Left lung (tissue), 10 donors: Measurements from ENCODE around the gene GUK1. TPM values are rescaled to one million over a fixed set of nuclear protein-coding genes. Genes with fewer than 3 reads are reported as not detected.

Experiments used
- ATAC-seq: fragments of 200-7000 bp; cut with Tn5 transposase; one replicate; pipeline ENCODE4 v1.9.1; 2020; ENCODE audit warnings: moderate library complexity
- DNase-seq, 4 donors: peaks; one replicate each; pipeline ENCODE4 v3.0.0-alpha.2; 2013 to 2020
- H3K27ac ChIP-seq, 2 donors: fragments of 200-600 bp; sonication (generic) in 1 of 2; one replicate each; pipeline versions ENCODE4 v1.5.0 to v1.8.0; 2020 to 2021
- H3K27me3 ChIP-seq, 2 donors: fragments of 200-600 bp; sonication (generic) in 1 of 2; one replicate each; pipeline versions ENCODE4 v1.5.0 to v1.8.0; 2020 to 2021
- H3K36me3 ChIP-seq, 2 donors: fragments of 200-600 bp; sonication (generic) in 1 of 2; one replicate each; pipeline versions ENCODE4 v1.5.0 to v1.8.0; 2020 to 2021
- H3K4me1 ChIP-seq, 2 donors: fragments of 200-600 bp; one replicate each; pipeline ENCODE4 v1.8.0; 2021
- H3K4me3 ChIP-seq, 2 donors: fragments of 200-600 bp; sonication (generic) in 1 of 2; one replicate each; pipeline versions ENCODE4 v1.5.0 to v1.8.0; 2020 to 2021; ENCODE audit warnings: mild to moderate bottlenecking in 1 of 2
- H3K9me3 ChIP-seq, 2 donors: fragments of 200-600 bp; sonication (generic) in 1 of 2; one replicate each; pipeline versions ENCODE4 v1.5.0 to v1.8.0; 2020 to 2021
- intact Hi-C, 2 donors: fragments of 100-400 bp; cut with DNase I; formaldehyde crosslinking; loops; one replicate each; pipeline versions ENCODE4 v1.11.2 to v1.14.2; 2022
- polyA plus RNA-seq, 6 donors: library from polyadenylated mRNA; unstranded; fragments of 120-200 nt; gene quantifications; one replicate each; pipeline ENCODE4 v1.2.1, GENCODE V29; 2013; ENCODE audit not compliant: insufficient read length in 6 of 6
- total RNA-seq, 2 donors: library from RNA; stranded (reverse); fragmentation: NEBNext Ultra II Directional; extraction: Animal tissue kit (Norgen Biotek cat#: 25700); gene quantifications; one replicate each; pipeline ENCODE4 v1.2.1, GENCODE V29; 2021
- TF ChIP-seq, protein P1 (sequence below), 2 donors: fragments of 200-600 bp; sonication (generic) in 1 of 2; IDR thresholded peaks; one replicate each; pipeline versions ENCODE4 v1.5.0 to v1.8.0; 2021; ENCODE audit warnings: antibody characterized with exemption in 2 of 2
- donor health status: DM: no; HTN: yes; CAD: no.
- donor health status: DM: no; HTN: no; CAD: no.

Gene GUK1
- total and polyA plus RNA-seq, 8 donors = 112 to 221 (median 153) TPM

GRCh38 chr1:228143480-228144192 is 3.6 kb downstream of the GUK1 start:
- DNase-seq (peak in 1 of 4 donors; percentile 39), ATAC-seq (no peak)
- H3K9me3 ChIP-seq = no peaks in the 10 kb centered on the region
- H3K27ac ChIP-seq = no peak overlapping the region
- TF ChIP-seq, protein P1, sequence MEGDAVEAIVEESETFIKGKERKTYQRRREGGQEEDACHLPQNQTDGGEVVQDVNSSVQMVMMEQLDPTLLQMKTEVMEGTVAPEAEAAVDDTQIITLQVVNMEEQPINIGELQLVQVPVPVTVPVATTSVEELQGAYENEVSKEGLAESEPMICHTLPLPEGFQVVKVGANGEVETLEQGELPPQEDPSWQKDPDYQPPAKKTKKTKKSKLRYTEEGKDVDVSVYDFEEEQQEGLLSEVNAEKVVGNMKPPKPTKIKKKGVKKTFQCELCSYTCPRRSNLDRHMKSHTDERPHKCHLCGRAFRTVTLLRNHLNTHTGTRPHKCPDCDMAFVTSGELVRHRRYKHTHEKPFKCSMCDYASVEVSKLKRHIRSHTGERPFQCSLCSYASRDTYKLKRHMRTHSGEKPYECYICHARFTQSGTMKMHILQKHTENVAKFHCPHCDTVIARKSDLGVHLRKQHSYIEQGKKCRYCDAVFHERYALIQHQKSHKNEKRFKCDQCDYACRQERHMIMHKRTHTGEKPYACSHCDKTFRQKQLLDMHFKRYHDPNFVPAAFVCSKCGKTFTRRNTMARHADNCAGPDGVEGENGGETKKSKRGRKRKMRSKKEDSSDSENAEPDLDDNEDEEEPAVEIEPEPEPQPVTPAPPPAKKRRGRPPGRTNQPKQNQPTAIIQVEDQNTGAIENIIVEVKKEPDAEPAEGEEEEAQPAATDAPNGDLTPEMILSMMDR (IDR thresholded peaks at IDR 0.05) = no peak
- peaks cover 22 to 75% of the 10 kb centered on the region in 2 donors for H3K4me1 ChIP-seq
- no peaks in the 10 kb centered on the region for H3K27me3 ChIP-seq
- intact Hi-C loops = no loop called here
- H3K36me3 ChIP-seq = peaks cover 0 to 56% of the 10 kb centered on the region in 2 donors
- no peak overlapping the region for H3K4me3 ChIP-seq

DNA sequence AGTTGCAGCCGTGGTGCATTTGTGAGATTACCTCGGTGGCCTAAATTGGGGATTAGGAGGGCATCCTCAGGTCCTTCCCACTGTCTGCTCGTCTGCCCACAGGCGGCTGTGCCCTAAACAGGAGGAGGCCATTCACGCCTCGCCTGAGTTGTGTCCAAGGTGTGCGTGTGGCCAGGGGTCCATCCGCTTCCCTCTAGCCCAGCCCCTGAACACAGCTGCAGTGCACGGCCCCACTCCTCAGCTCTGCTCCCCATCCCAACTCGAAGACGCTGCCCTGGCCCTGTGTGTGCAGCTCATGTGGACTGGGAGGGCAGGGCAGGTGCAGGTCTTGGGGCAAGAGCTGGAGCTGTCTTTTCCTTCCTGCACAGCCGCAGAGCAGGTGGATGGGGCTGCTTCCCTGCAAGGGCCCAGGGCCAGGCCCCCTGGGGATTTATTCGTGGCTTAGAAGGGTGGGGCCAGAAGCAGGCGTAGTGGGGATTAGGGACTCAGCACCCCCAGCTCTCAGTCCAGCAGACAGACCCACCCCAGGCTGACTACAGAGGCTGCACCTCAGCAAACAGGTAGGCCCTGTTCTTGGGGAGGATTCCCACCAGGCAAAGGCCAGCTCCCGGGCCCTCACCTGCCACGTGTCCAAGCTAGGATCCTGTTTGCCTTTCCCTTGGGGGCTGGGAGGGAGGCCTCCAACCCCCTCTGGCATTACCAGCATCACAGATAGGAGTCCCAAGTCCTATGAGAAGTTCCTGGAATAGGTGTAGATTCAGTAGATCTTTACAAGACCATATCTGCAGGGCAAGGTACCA is 4.3 kb downstream of the GUK1 start:
- H3K36me3 ChIP-seq = peaks cover 0 to 63% of the 10 kb centered on the region in 2 donors
- H3K9me3 ChIP-seq = no peaks in the 10 kb centered on the region
- no peak overlapping the region for H3K4me3 ChIP-seq
- no peaks in the 10 kb centered on the region for H3K27me3 ChIP-seq
- ATAC-seq (no peak), DNase-seq (peak in 1 of 4 donors; percentile 51)
- intact Hi-C loops = no loop called here
- peak overlapping the region in 1 of 2 donors; percentile 3 for H3K27ac ChIP-seq
- peaks cover 28 to 79% of the 10 kb centered on the region in 2 donors for H3K4me1 ChIP-seq
- TF ChIP-seq, protein P1 (IDR thresholded peaks at IDR 0.05) = no peak

DNA sequence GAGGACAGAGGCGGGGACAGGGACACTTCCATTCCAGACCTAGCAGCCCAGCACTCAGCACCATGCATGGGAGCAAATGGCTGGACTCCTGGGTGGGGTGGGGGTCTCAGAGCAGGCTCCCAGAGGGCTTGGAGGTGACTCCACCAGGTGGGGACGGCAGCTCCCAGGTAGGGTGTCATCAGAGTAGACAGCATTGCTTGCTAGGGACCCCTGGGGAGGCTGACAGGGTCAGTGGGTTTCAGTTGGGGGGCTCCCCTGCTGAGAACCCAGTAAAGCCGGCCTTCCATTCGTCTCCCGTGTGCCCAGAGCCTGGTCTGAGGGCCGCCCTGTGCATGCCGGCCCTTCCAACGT is 4.9 kb downstream of the GUK1 start:
- Histone ChIP-seq H3K36me3 (peaks cover 0 to 69% of the 10 kb centered on the region in 2 donors), H3K9me3 (no peaks in the 10 kb centered on the region), H3K27ac (peak overlapping the region in 1 of 2 donors; percentile 3), H3K4me1 (peaks cover 28 to 82% of the 10 kb centered on the region in 2 donors), H3K4me3 (no peak overlapping the region), H3K27me3 (no peaks in the 10 kb centered on the region)
- ATAC-seq = no peak
- no peak for DNase-seq
- intact Hi-C loops = no loop called here
- TF ChIP-seq, protein P1 (IDR thresholded peaks at IDR 0.05) = no peak

GRCh38 chr1:228145463-228146416 is 5.7 kb downstream of the GUK1 start:
- DNase-seq (no peak), ATAC-seq (no peak)
- peaks cover 28 to 88% of the 10 kb centered on the region in 2 donors for H3K4me1 ChIP-seq

More at GRCh38 chr1:228145463-228146416, 5.7 kb downstream of the GUK1 start:
- no peaks in the 10 kb centered on the region for H3K9me3 ChIP-seq
- no peak overlapping the region for H3K4me3 ChIP-seq
- peaks cover 0 to 71% of the 10 kb centered on the region in 2 donors for H3K36me3 ChIP-seq
- no peaks in the 10 kb centered on the region for H3K27me3 ChIP-seq
- intact Hi-C loops = no loop called here
- TF ChIP-seq, protein P1 (IDR thresholded peaks at IDR 0.05) = no peak
- H3K27ac ChIP-seq = no peak overlapping the region
